22Rv1 (cell line): ENCODE data around the gene KCNH8.

Experiments
- H3K27ac ChIP-seq: fragments of 450-650 bp; 2 replicates; pipeline ENCODE4 v1.5.1; 2017
- CTCF ChIP-seq: fragments of 450-650 bp; IDR thresholded peaks from 2 replicates; pipeline ENCODE4 v1.5.1; 2017; ENCODE audit warnings: mild to moderate bottlenecking
- ZFX ChIP-seq: fragments of 450-650 bp; IDR thresholded peaks from 2 replicates; pipeline ENCODE4 v1.6.1; 2017; ENCODE audit warnings: antibody characterized with exemption, borderline replicate concordance

Gene KCNH8

GRCh38 chr3:19173945-19174344 is 25.6 kb downstream of the KCNH8 start:
- H3K27ac ChIP-seq = no peak overlapping the region
- TF ChIP-seq CTCF (no peak), ZFX (no peak)

GRCh38 chr3:19183584-19183983 is 35.3 kb downstream of the KCNH8 start:
- no peak for TF ChIP-seq CTCF
- no peak for TF ChIP-seq ZFX
- no peak overlapping the region for H3K27ac ChIP-seq

- no peak for TF ChIP-seq ZFX
- TF ChIP-seq CTCF = no peak
- H3K27ac ChIP-seq = no peak overlapping the region
Measured at GRCh38 chr3:19190126-19190525, 41.8 kb downstream of the KCNH8 start.

- TF ChIP-seq CTCF = no peak
- no peak for TF ChIP-seq ZFX
Measured at GRCh38 chr3:19190602-19191001, 42.3 kb downstream of the KCNH8 start.

GRCh38 chr3:19199131-19199530 is 50.8 kb downstream of the KCNH8 start:
- TF ChIP-seq CTCF = no peak
- TF ChIP-seq ZFX = no peak
- no peak overlapping the region for H3K27ac ChIP-seq

More at GRCh38 chr3:19190602-19191001, 42.3 kb downstream of the KCNH8 start:
- H3K27ac ChIP-seq = no peak overlapping the region

- H3K27ac ChIP-seq = no peak overlapping the region
- TF ChIP-seq ZFX (no peak), CTCF (no peak)
Measured at GRCh38 chr3:19202303-19202702, 54.0 kb downstream of the KCNH8 start.

- TF ChIP-seq ZFX (no peak), CTCF (no peak)
Measured at GRCh38 chr3:19202754-19203153, 54.4 kb downstream of the KCNH8 start.

More at GRCh38 chr3:19202754-19203153, 54.4 kb downstream of the KCNH8 start:
- H3K27ac ChIP-seq = no peak overlapping the region
